GM19438 (cell line): ENCODE measurements around the gene TP53BP2.

Experiments used
- ATAC-seq: cut with Tn5 transposase; IDR thresholded peaks from one replicate; pipeline ENCODE4 v1.9.1; 2021; ENCODE audit warnings: low read depth; ENCODE audit not compliant: unreplicated experiment

The TP53BP2 gene

GRCh38 chr1:223771814-223772770 lies 73.7 kb downstream of the TP53BP2 start:
- ATAC-seq = no peak

GRCh38 chr1:223771469-223771813 lies 74.3 kb downstream of the TP53BP2 start:
- no peak for ATAC-seq

GRCh38 chr1:223770621-223771315 lies 75.0 kb downstream of the TP53BP2 start:
- no peak for ATAC-seq

- ATAC-seq = no peak
These were observed 79.9 kb downstream of the TP53BP2 start for GRCh38 chr1:223765719-223766340.

GRCh38 chr1:223765036-223765718 lies 80.6 kb downstream of the TP53BP2 start:
- ATAC-seq = no peak

- ATAC-seq = no peak
These were observed 81.9 kb downstream of the TP53BP2 start for GRCh38 chr1:223763881-223764280.

- no peak for ATAC-seq
These were observed 82.5 kb downstream of the TP53BP2 start for GRCh38 chr1:223763251-223763650.

- ATAC-seq = no peak
These were observed 84.3 kb downstream of the TP53BP2 start for GRCh38 chr1:223761411-223761810.

GRCh38 chr1:223760833-223761232 lies 84.9 kb downstream of the TP53BP2 start:
- no peak for ATAC-seq

- no peak for ATAC-seq
These were observed 86.5 kb downstream of the TP53BP2 start for GRCh38 chr1:223759273-223759672.

- ATAC-seq = no peak
These were observed 87.0 kb downstream of the TP53BP2 start for GRCh38 chr1:223758734-223759133.

- ATAC-seq = no peak
These were observed 88.7 kb downstream of the TP53BP2 start for GRCh38 chr1:223756806-223757700.

- ATAC-seq = no peak
These were observed 89.6 kb downstream of the TP53BP2 start for GRCh38 chr1:223755992-223756775.

GRCh38 chr1:223755432-223755792 lies 90.3 kb downstream of the TP53BP2 start:
- ATAC-seq = no peak

GRCh38 chr1:223754681-223755431 lies 90.9 kb downstream of the TP53BP2 start:
- no peak for ATAC-seq

GRCh38 chr1:223752721-223753515 lies 92.8 kb downstream of the TP53BP2 start:
- no peak for ATAC-seq

GRCh38 chr1:223751696-223752095 lies 94.1 kb downstream of the TP53BP2 start:
- no peak for ATAC-seq
